Measurements from ENCODE around the gene TLK1. TPM values are rescaled to one million over a fixed set of nuclear protein-coding genes. Genes with fewer than 3 reads are reported as not detected.

The TLK1 gene
- total and polyA plus RNA-seq, 2 donors (not counting 3 experiments of a cell fraction or from before 2014, with no cell fraction given): 5.8 to 62.7 TPM

DNA sequence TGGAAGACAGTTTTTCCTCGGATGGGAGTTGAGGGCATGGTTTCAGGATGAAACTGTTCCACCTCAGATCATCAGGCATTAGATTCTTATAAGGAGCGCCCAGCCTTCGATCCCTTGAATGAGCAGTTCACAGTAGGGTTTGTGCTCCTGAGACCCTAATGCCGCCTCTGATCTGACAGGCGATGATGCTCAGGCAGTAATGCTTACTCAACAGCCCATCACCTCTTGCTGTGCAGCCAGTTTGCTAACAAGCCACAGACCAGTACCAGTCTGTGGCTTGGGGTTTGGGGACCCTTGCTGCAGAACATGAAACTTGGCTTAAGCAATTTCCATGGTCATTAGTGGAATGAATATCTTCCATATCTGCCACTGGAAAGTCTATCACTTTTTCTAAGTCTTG is 175.3 kb downstream of the TLK1 start:
- Histone ChIP-seq H3K79me2 (ENCODE audit: control insufficient read depth, insufficient read depth, low read length) (no peaks in the 10 kb centered on the region), H2AFZ (ENCODE audit: low read depth, low read length) (no peak overlapping the region), H3K9me1 (replicated peaks; ENCODE audit: control insufficient read depth, extremely low read depth, insufficient read depth, low read length) (no peaks in the 10 kb centered on the region), H3K9me3 (replicated peaks; ENCODE audit: control insufficient read depth, insufficient read depth, low read length) (no peaks in the 10 kb centered on the region), H4K20me1 (replicated peaks; ENCODE audit: control insufficient read depth, extremely low read depth, insufficient read depth, low read length) (no peaks in the 10 kb centered on the region), H3K4me3 (replicated peaks in 1 of 3; ENCODE audit: insufficient read depth in 1 of 3, low read depth in 1 of 3, low read length in 3 of 3) (no peak overlapping the region), H3K27ac (ENCODE audit: insufficient read depth, low read depth, low read length) (no peak overlapping the region), H3K36me3 (ENCODE audit: control insufficient read depth in 2 of 2, extremely low read depth in 1 of 2, insufficient read depth in 2 of 2, low read length in 2 of 2) (no peaks in the 10 kb centered on the region), H3K4me1 (ENCODE audit: control insufficient read depth, extremely low read depth, insufficient read depth, low read length) (no peaks in the 10 kb centered on the region), H3K9ac (replicated peaks; ENCODE audit: extremely low read depth, insufficient read depth, low read length) (no peak overlapping the region), H3K4me2 (ENCODE audit: insufficient read depth, low read length) (no peak overlapping the region), H3K27me3 (ENCODE audit: control insufficient read depth in 2 of 2, insufficient read depth in 2 of 2, low read length in 2 of 2) (no peaks in the 10 kb centered on the region)
- dilution Hi-C loops (cut with MboI; ENCODE audit: extremely low pct_ligation_motif_present, low sequenced_read_pairs) (no loop called here), intact Hi-C loops (cut with micrococcal nuclease) (no loop called here)
- BruUV-seq (replicated peaks): no TSS peak
- CTCF ChIA-PET: no interaction called here
- FAIRE-seq (no peak), DNase-seq (ENCODE audit: low read depth, low spot score) (no peak)
- TF ChIP-seq GATA2 (IDR thresholded peaks at IDR 0.05; ENCODE audit: insufficient read depth, insufficient read length, low read depth, low read length): no peak
- no peak for TF ChIP-seq JUN (IDR thresholded peaks at IDR 0.05; ENCODE audit: borderline replicate concordance, insufficient read depth, insufficient read length, low read depth)
- no peak for TF ChIP-seq EZH2 (IDR thresholded peaks at IDR 0.05; ENCODE audit: borderline replicate concordance, low read depth, low read length, severe bottlenecking)
- TF ChIP-seq, protein P1, sequence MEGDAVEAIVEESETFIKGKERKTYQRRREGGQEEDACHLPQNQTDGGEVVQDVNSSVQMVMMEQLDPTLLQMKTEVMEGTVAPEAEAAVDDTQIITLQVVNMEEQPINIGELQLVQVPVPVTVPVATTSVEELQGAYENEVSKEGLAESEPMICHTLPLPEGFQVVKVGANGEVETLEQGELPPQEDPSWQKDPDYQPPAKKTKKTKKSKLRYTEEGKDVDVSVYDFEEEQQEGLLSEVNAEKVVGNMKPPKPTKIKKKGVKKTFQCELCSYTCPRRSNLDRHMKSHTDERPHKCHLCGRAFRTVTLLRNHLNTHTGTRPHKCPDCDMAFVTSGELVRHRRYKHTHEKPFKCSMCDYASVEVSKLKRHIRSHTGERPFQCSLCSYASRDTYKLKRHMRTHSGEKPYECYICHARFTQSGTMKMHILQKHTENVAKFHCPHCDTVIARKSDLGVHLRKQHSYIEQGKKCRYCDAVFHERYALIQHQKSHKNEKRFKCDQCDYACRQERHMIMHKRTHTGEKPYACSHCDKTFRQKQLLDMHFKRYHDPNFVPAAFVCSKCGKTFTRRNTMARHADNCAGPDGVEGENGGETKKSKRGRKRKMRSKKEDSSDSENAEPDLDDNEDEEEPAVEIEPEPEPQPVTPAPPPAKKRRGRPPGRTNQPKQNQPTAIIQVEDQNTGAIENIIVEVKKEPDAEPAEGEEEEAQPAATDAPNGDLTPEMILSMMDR (IDR thresholded peaks at IDR 0.05; ENCODE audit: extremely low read depth in 1 of 2, insufficient read depth in 1 of 2, low read depth in 1 of 2, low read length in 2 of 2): no peak
- TF ChIP-seq MYC (IDR thresholded peaks at IDR 0.05; ENCODE audit: low read depth, low read length): no peak
- no peak for TF ChIP-seq POLR2AphosphoS5 (IDR thresholded peaks at IDR 0.05; ENCODE audit: insufficient read depth, low read depth, low read length)
- no peak for TF ChIP-seq POLR2A (IDR thresholded peaks at IDR 0.05; ENCODE audit: low read depth, low read length)
- TF ChIP-seq, protein P2, sequence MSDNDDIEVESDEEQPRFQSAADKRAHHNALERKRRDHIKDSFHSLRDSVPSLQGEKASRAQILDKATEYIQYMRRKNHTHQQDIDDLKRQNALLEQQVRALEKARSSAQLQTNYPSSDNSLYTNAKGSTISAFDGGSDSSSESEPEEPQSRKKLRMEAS (IDR thresholded peaks at IDR 0.05; ENCODE audit: insufficient read depth, insufficient read length): no peak
- no peak for TF ChIP-seq FOS (IDR thresholded peaks at IDR 0.05; ENCODE audit: borderline replicate concordance, insufficient read depth, low read length)
- POLR2A ChIA-PET: no interaction called here

Data from endothelial cell of umbilical vein (primary cell).